ENCODE measurements around the gene CA6.

- TF ChIP-seq CTCF (optimal IDR thresholded peaks at IDR 0.05 in 1 of 3, IDR thresholded peaks at IDR 0.05 in 1 of 3, conservative IDR thresholded peaks at IDR 0.05 in 1 of 3; ENCODE audit: extremely low read depth in 1 of 3, insufficient read depth in 2 of 3, low read length in 3 of 3) (no peak), EZH2 (IDR thresholded peaks at IDR 0.05; ENCODE audit: low read length) (no peak)
Measured at GRCh38 chr1:8926707-8927694, 18.7 kb upstream of the CA6 start.

Measured in keratinocyte (primary cell).